B cell (primary cell): ENCODE measurements around the gene BARHL1. TPM values are rescaled to one million over a fixed set of nuclear protein-coding genes. Genes with fewer than 3 reads are reported as not detected.

Experiments used
- ATAC-seq: fragments of 200-7000 bp; cut with Tn5 transposase; one replicate; pipeline ENCODE4 v1.10.0; 2021; ENCODE audit warnings: low read depth, mild to moderate bottlenecking, moderate number of reproducible peaks, moderate library complexity
- CTCF ChIA-PET: fragments of 350-600 bp; sonication (Branson Sonifier 250); formaldehyde crosslinking; loops from one replicate; lab custom pipeline; 2021; ENCODE audit warnings: antibody characterized with exemption, inconsistent platforms; lab: Charles Lee
- POLR2A ChIA-PET: fragments of 350-600 bp; sonication (Branson Sonifier 250); formaldehyde crosslinking; loops from one replicate; lab custom pipeline; 2021; ENCODE audit warnings: antibody characterized with exemption; lab: Charles Lee
- DNase-seq: peaks from one replicate; pipeline ENCODE4 v3.0.0; 2013
- H2AFZ ChIP-seq: 2 replicates; pipeline ENCODE4 v1.6.1; 2012; ENCODE audit warnings: mild to moderate bottlenecking, low read depth, low read length; ENCODE audit not compliant: insufficient read depth, poor library complexity, severe bottlenecking
- H3K27ac ChIP-seq, 2 donors: 1 replicate in 1 of 2; 2 replicates in 1 of 2; pipeline ENCODE4 v1.5.1; 2012 to 2013; ENCODE audit warnings: low read length in 2 of 2, mild to moderate bottlenecking in 2 of 2, moderate library complexity in 1 of 2
- H3K27me3 ChIP-seq, 4 experiments: fragments of 200-600 bp in 1 of 4; sonication (generic) in 1 of 4; replicated peaks in 1 of 4; 1 replicate in 2 of 4; 2 replicates in 2 of 4; pipeline versions ENCODE4 v1.6.1 to v1.7.0; 2013 to 2016; ENCODE audit warnings: low read length in 3 of 4, mild to moderate bottlenecking in 2 of 4, mixed read lengths in 1 of 4, moderate library complexity in 1 of 4; ENCODE audit not compliant: insufficient read depth in 4 of 4, control insufficient read depth in 3 of 4; ENCODE audit errors: control extremely low read depth in 1 of 4
- H3K36me3 ChIP-seq, 2 experiments: replicated peaks in 1 of 2; 1 replicate in 1 of 2; 2 replicates in 1 of 2; pipeline versions ENCODE4 v1.6.1 to v1.7.1; 2013; ENCODE audit warnings: low read length in 1 of 2; ENCODE audit not compliant: insufficient read depth in 2 of 2, control insufficient read depth in 1 of 2; ENCODE audit errors: control extremely low read depth in 1 of 2, extremely low read depth in 1 of 2
- H3K4me1 ChIP-seq, 2 donors: fragments of 200-600 bp in 1 of 2; sonication (generic) in 1 of 2; 1 replicate in 1 of 2; 2 replicates in 1 of 2; pipeline versions ENCODE4 v1.5.1 to v1.6.1; 2013 to 2017; ENCODE audit warnings: low read length in 2 of 2; ENCODE audit not compliant: control insufficient read depth in 2 of 2, insufficient read depth in 2 of 2
- H3K4me2 ChIP-seq: replicated peaks from 2 replicates; pipeline ENCODE3; 2012; ENCODE audit warnings: mild to moderate bottlenecking, low read depth, low read length; ENCODE audit not compliant: poor library complexity, severe bottlenecking
- H3K4me3 ChIP-seq, 5 experiments: fragments of 200-600 bp in 1 of 5; sonication (generic) in 1 of 5; 1 replicate in 3 of 5; 2 replicates in 2 of 5; pipeline versions ENCODE4 v1.5.1 to v1.7.0; 2011 to 2016; ENCODE audit warnings: low read length in 4 of 5, mild to moderate bottlenecking in 4 of 5, low read depth in 2 of 5, control low read depth in 1 of 5, moderate library complexity in 1 of 5; ENCODE audit not compliant: insufficient read depth in 1 of 5; ENCODE audit errors: control extremely low read depth in 1 of 5, extremely low read depth in 1 of 5
- H3K79me2 ChIP-seq: fragments of 200-600 bp; sonication (generic); one replicate; pipeline ENCODE4 v1.6.0; 2016; ENCODE audit warnings: low read length; ENCODE audit not compliant: control insufficient read depth, insufficient read depth
- H3K9ac ChIP-seq: fragments of 200-600 bp; sonication (generic); 2 replicates; pipeline ENCODE4 v1.6.1; 2017; ENCODE audit warnings: mild to moderate bottlenecking, low read length, moderate library complexity
- H3K9me3 ChIP-seq, 3 donors: one replicate each; pipeline versions ENCODE4 v1.6.1 to v1.7.1; 2013; ENCODE audit warnings: low read length in 2 of 3; ENCODE audit not compliant: control insufficient read depth in 2 of 3, insufficient read depth in 1 of 3; ENCODE audit errors: control extremely low read depth in 1 of 3
- H4K20me1 ChIP-seq: 2 replicates; pipeline ENCODE4 v1.6.0; 2012; ENCODE audit warnings: mild to moderate bottlenecking, low read length; ENCODE audit not compliant: insufficient read depth, control insufficient read depth, poor library complexity, severe bottlenecking
- H3K27ac Mint-ChIP-seq: one replicate; pipeline ENCODE4 v1.8.0; 2021; ENCODE audit warnings: mixed read lengths
- H3K27me3 Mint-ChIP-seq: one replicate; pipeline ENCODE4 v1.8.0; 2021; ENCODE audit warnings: mixed read lengths
- H3K4me1 Mint-ChIP-seq: one replicate; pipeline ENCODE4 v1.8.0; 2021; ENCODE audit warnings: mixed read lengths
- H3K4me3 Mint-ChIP-seq: one replicate; pipeline ENCODE4 v1.8.0; 2021; ENCODE audit warnings: mixed read lengths
- H3K9me3 Mint-ChIP-seq: one replicate; pipeline ENCODE4 v1.8.0; 2022; ENCODE audit warnings: mixed read lengths; ENCODE audit not compliant: insufficient read depth
- CTCF ChIP-seq: fragments of 200-600 bp; IDR thresholded peaks from one replicate; pipeline ENCODE4 v1.8.0; 2022; ENCODE audit warnings: antibody characterized with exemption, mild to moderate bottlenecking
- EZH2 ChIP-seq: IDR thresholded peaks from 2 replicates; pipeline ENCODE4 v1.6.1; 2012; ENCODE audit warnings: borderline replicate concordance, low read depth, mild to moderate bottlenecking, moderate library complexity, low read length; ENCODE audit not compliant: insufficient read depth, poor library complexity, severe bottlenecking
- WGBS: methylation state at CpG from one replicate; pipeline ENCODE4 v1.1.5; 2013; ENCODE audit warnings: missing lambda C conversion rate; ENCODE audit not compliant: insufficient coverage; 5-methylcytosine and 5-hydroxymethylcytosine counted together
- intact Hi-C: fragments of 100-400 bp; cut with micrococcal nuclease; formaldehyde crosslinking; loops from one replicate; pipeline ENCODE4 v1.10.0; 2022
- polyA plus RNA-seq: library from polyadenylated mRNA; depleted of rRNA; stranded (reverse); fragments of >200 nt; gene quantifications from 2 replicates; pipeline ENCODE4 v1.2.3, GENCODE V29; 2012
- total RNA-seq, 2 donors: library from RNA; stranded (reverse); fragments of 120-200 nt in 1 of 2; gene quantifications; 1 replicate in 1 of 2; 2 replicates in 1 of 2; pipeline versions ENCODE4 v1.2.3 to v1.2.4, GENCODE V29; 2013 to 2022

The BARHL1 gene
- total and polyA plus RNA-seq, 2 donors (not counting 1 experiment from before 2014, with no cell fraction given), result not detected

GRCh38 chr9:132538071-132538470, 44.3 kb upstream of the BARHL1 start:
- Histone ChIP-seq H3K4me1 (no peaks in the 10 kb centered on the region), H3K9ac (no peak overlapping the region), H3K4me2 (no peak overlapping the region), H3K9me3 (peaks cover 0 to 12% (median 4%) of the 10 kb centered on the region in 3 donors), H3K27ac (no peak overlapping the region), H3K27me3 (peaks cover 0 to 5% (median 0%) of the 10 kb centered on the region in 4 experiments), H3K79me2 (no peaks in the 10 kb centered on the region), H3K36me3 (no peaks in the 10 kb centered on the region), H3K4me3 (no peak overlapping the region), H4K20me1 (no peaks in the 10 kb centered on the region), H2AFZ (no peak overlapping the region)
- Mint-ChIP-seq H3K9me3 (peaks cover 5% of the 10 kb centered on the region), H3K27ac (no peak overlapping the region), H3K4me3 (no peak overlapping the region), H3K27me3 (peaks cover 12% of the 10 kb centered on the region), H3K4me1 (no peaks in the 10 kb centered on the region)
- DNase-seq, result no peak
- ATAC-seq, result no peak
- TF ChIP-seq CTCF, result no peak
- no peak for TF ChIP-seq EZH2
- intact Hi-C loops, result no loop called here
- WGBS, result 85% methylated on average over 8 of the region's 8 CpGs
- ChIA-PET POLR2A (no interaction called here), CTCF (no interaction called here)

GRCh38 chr9:132539096-132539495, 43.3 kb upstream of the BARHL1 start:
- Histone ChIP-seq H3K4me3 (no peak overlapping the region), H3K79me2 (no peaks in the 10 kb centered on the region), H3K27me3 (peaks cover 0 to 4% (median 0%) of the 10 kb centered on the region in 4 experiments), H3K36me3 (no peaks in the 10 kb centered on the region), H3K4me1 (no peaks in the 10 kb centered on the region), H3K9ac (no peak overlapping the region), H4K20me1 (no peaks in the 10 kb centered on the region), H3K9me3 (peaks cover 0 to 12% (median 4%) of the 10 kb centered on the region in 3 donors), H3K27ac (no peak overlapping the region), H2AFZ (no peak overlapping the region), H3K4me2 (no peak overlapping the region)
- Mint-ChIP-seq H3K27me3 (peaks cover 15% of the 10 kb centered on the region), H3K4me3 (no peak overlapping the region), H3K9me3 (peaks cover 5% of the 10 kb centered on the region), H3K27ac (no peak overlapping the region), H3K4me1 (no peaks in the 10 kb centered on the region)
- TF ChIP-seq CTCF (no peak), EZH2 (no peak)
- CTCF ChIA-PET, result no interaction called here
- POLR2A ChIA-PET, result no interaction called here
- intact Hi-C loops, result no loop called here
- DNase-seq (no peak), ATAC-seq (no peak)
- 88% methylated on average over 7 of the region's 7 CpGs for WGBS
